KMS-11 (cell line): Measurements from ENCODE around the gene ICAM1.

Source experiments
- H2AFZ ChIP-seq: fragments of 200-600 bp; sonication (generic); 2 replicates; pipeline ENCODE4 v1.6.1; 2016; ENCODE audit warnings: antibody characterized with exemption, mixed run types, low read depth
- H3K27ac ChIP-seq: fragments of 200-600 bp; sonication (generic); 2 replicates; pipeline ENCODE4 v1.6.1; 2016; ENCODE audit warnings: mild to moderate bottlenecking, mixed run types
- H3K27me3 ChIP-seq: fragments of 200-600 bp; sonication (generic); 2 replicates; pipeline ENCODE4 v1.6.1; 2017; ENCODE audit warnings: mild to moderate bottlenecking, low read depth, mixed run types, moderate library complexity; ENCODE audit not compliant: insufficient read depth
- H3K36me3 ChIP-seq: fragments of 200-600 bp; sonication (generic); 2 replicates; pipeline ENCODE4 v1.6.1; 2017; ENCODE audit warnings: mild to moderate bottlenecking, mixed run types; ENCODE audit not compliant: insufficient read depth
- H3K4me1 ChIP-seq: fragments of 200-600 bp; sonication (generic); 2 replicates; pipeline ENCODE4 v1.6.1; 2016; ENCODE audit warnings: mild to moderate bottlenecking, low read depth, mixed run types; ENCODE audit not compliant: poor library complexity, severe bottlenecking
- H3K4me2 ChIP-seq: fragments of 200-600 bp; sonication (generic); 2 replicates; pipeline ENCODE4 v1.7.0; 2016; ENCODE audit warnings: mild to moderate bottlenecking, mixed run types
- H3K4me3 ChIP-seq: fragments of 200-600 bp; sonication (generic); IDR thresholded peaks from 2 replicates; pipeline ENCODE4 v1.6.1; 2017; ENCODE audit warnings: low read depth, low read length, mixed read lengths; ENCODE audit not compliant: insufficient read depth
- H3K79me2 ChIP-seq: fragments of 200-600 bp; sonication (generic); 2 replicates; pipeline ENCODE4 v1.6.1; 2016; ENCODE audit warnings: low read depth, mixed run types; ENCODE audit not compliant: insufficient read depth
- H3K9ac ChIP-seq: fragments of 200-600 bp; sonication (generic); 2 replicates; pipeline ENCODE4 v1.6.1; 2016; ENCODE audit warnings: mild to moderate bottlenecking, mixed run types
- H4K20me1 ChIP-seq: fragments of 200-600 bp; sonication (generic); 2 replicates; pipeline ENCODE4 v1.6.1; 2016; ENCODE audit warnings: mild to moderate bottlenecking, mixed run types; ENCODE audit not compliant: insufficient read depth
- TF ChIP-seq, protein P1 (sequence below): fragments of 200-600 bp; sonication (generic); conservative IDR thresholded peaks from 2 replicates; pipeline ENCODE4 v1.6.1; 2017; ENCODE audit warnings: low read depth, mild to moderate bottlenecking, antibody characterized with exemption, low read length, moderate library complexity, mixed read lengths

The ICAM1 gene

DNA sequence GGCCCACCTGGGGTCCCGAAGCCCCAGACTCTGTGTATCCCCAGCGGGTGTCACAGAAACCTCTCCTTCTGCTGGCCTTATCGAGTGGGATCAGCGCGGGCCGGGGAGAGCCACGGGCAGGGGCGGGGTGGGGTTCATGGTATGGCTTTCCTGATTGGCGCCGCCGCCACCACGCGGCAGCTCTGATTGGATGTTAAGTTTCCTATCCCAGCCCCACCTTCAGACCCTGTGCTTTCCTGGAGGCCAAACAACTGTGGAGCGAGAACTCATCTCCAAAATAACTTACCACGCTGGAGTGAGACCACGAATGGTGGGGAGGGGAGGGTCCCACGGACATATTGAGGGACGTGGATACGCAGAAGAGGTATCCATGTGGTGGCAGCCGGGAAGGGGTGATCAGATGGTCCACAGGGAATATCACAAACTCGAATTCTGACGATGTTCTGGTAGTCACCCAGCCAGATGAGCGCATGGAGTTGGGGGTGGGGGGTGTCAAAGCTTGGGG is 17.8 kb downstream of the ICAM1 start:
- no peaks in the 10 kb centered on the region for H4K20me1 ChIP-seq
- peak overlapping the region; percentile 46; the same call in 1 of the 2 replicates for H3K9ac ChIP-seq
- peaks cover 26% of the 10 kb centered on the region for H3K27me3 ChIP-seq
- H3K27ac ChIP-seq: peak overlapping the region; percentile 42; the same call in 1 of the 2 replicates
- H3K4me2 ChIP-seq: peak overlapping the region; percentile 88
- H3K79me2 ChIP-seq: no peaks in the 10 kb centered on the region
- TF ChIP-seq, protein P1, sequence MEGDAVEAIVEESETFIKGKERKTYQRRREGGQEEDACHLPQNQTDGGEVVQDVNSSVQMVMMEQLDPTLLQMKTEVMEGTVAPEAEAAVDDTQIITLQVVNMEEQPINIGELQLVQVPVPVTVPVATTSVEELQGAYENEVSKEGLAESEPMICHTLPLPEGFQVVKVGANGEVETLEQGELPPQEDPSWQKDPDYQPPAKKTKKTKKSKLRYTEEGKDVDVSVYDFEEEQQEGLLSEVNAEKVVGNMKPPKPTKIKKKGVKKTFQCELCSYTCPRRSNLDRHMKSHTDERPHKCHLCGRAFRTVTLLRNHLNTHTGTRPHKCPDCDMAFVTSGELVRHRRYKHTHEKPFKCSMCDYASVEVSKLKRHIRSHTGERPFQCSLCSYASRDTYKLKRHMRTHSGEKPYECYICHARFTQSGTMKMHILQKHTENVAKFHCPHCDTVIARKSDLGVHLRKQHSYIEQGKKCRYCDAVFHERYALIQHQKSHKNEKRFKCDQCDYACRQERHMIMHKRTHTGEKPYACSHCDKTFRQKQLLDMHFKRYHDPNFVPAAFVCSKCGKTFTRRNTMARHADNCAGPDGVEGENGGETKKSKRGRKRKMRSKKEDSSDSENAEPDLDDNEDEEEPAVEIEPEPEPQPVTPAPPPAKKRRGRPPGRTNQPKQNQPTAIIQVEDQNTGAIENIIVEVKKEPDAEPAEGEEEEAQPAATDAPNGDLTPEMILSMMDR: no peak
- H3K4me3 ChIP-seq: no peak overlapping the region
- no peaks in the 10 kb centered on the region for H3K36me3 ChIP-seq
- H2AFZ ChIP-seq: peak overlapping the region; percentile 99
- H3K4me1 ChIP-seq: peaks cover 25% of the 10 kb centered on the region

DNA sequence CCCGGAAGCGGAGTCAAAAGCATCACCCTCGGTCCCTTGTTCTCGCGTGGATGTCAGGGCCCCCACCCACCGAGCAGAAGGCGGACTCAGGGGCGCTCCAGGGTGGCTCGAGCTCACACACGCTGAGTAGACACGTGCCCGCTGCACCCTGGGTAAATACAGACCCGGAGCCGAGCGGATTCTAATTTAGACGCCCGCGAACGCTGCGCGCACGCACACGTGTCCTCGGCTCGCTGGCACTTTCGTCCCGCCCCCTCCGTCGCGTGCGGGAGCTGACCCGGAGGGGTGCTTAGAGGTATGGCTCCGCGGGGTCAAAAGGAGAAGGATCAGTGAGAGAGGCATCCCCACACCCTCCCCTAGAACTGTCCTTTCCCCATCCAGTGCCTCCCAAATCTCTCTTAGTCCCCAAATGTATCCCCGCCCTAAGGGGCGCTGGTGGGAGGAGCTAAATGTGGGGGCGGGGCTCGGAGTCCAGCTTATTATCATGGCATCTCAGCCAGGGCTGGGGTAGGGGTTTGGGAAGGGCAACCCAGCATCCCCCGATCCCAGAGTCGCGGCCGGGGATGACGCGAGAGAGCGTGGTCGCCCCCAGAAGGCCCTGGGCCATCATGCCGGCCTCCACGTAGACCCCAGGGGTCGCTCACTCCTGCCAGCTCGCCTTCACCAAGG is 18.4 kb downstream of the ICAM1 start:
- peaks cover 26% of the 10 kb centered on the region for H3K27me3 ChIP-seq
- H3K79me2 ChIP-seq: no peaks in the 10 kb centered on the region
- peak overlapping the region; percentile 42; the same call in 1 of the 2 replicates for H3K27ac ChIP-seq

DNA sequence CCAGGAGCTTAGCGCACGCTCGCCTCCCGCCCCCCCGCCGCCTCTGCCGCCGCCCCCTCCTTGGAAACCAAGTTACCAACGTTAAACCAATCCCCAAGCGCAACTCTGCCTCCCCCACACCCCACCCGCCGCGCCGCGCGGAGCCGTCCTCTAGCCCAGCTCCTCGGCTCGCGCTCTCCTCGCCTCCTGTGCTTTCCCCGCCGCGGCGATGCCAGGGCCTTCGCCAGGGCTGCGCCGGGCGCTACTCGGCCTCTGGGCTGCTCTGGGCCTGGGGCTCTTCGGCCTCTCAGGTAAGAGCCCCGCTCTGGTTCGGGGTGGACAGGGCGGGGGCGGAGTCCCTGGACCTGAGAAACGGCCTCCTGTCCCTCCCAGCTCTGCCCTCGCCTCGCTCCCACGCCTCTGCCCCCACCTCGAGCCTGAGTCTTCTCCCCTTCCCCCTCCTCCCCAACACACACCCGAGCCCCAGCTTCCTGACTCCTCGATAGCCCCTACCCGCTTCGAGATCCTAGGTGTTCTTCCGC is 19.0 kb downstream of the ICAM1 start, which contains the start of gene ICAM5:
ICAM5 (plus strand) TSS at position 117 of the 521 bp plus-strand sequence; CDS start at position 209, 92 bp downstream.
- H4K20me1 ChIP-seq: no peaks in the 10 kb centered on the region
- H2AFZ ChIP-seq: peak within 1 kb of the TSS; percentile 99
- no peak within 1 kb of the TSS for H3K4me3 ChIP-seq
- no peaks in the 10 kb centered on the region for H3K79me2 ChIP-seq
- peaks cover 25% of the 10 kb centered on the region for H3K4me1 ChIP-seq
- no peaks in the 10 kb centered on the region for H3K36me3 ChIP-seq
- H3K4me2 ChIP-seq: peak within 1 kb of the TSS; percentile 88
- TF ChIP-seq, protein P1: no peak
- peak within 1 kb of the TSS; percentile 42; the same call in 1 of the 2 replicates for H3K27ac ChIP-seq
- peaks cover 26% of the 10 kb centered on the region for H3K27me3 ChIP-seq
- peak within 1 kb of the TSS; percentile 46; the same call in 1 of the 2 replicates for H3K9ac ChIP-seq

More for the DNA sequence above, 18.4 kb downstream of the ICAM1 start:
- Histone ChIP-seq H3K4me1 (peaks cover 25% of the 10 kb centered on the region), H3K9ac (peak overlapping the region; percentile 46; the same call in 1 of the 2 replicates), H3K4me3 (no peak overlapping the region), H3K36me3 (no peaks in the 10 kb centered on the region), H3K4me2 (peak overlapping the region; percentile 88), H4K20me1 (no peaks in the 10 kb centered on the region), H2AFZ (peak overlapping the region; percentile 99)
- TF ChIP-seq, protein P1: no peak

DNA sequence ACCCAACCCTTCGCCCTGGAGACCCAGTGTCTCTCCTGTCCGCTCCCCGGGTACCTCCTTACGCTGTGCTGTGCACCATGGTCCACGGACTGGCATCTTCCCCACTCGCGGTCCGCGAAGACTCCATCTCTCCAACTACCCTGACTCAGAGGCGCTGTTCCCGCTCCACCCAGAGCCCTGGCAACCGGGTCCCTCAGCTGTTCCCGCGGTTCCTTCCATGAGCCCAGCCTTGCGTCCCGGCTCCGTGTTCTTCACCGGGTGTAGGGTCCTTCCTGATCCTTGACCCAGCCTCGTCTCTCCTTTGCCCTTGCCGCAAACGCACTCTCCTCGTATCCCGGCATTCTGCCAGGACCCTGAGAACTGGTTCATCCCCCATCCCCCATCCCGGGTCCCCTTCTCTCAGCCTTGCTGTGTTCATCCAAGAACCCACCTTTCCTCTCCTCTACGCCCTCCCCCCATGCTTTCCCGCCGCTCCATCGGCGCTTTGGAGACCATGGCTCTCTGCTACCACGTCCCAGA is 19.5 kb downstream of the ICAM1 start:
- H3K4me3 ChIP-seq: no peak overlapping the region
- peaks cover 27% of the 10 kb centered on the region for H3K4me1 ChIP-seq
- H3K36me3 ChIP-seq: no peaks in the 10 kb centered on the region
- H3K79me2 ChIP-seq: no peaks in the 10 kb centered on the region
- H2AFZ ChIP-seq: peak overlapping the region; percentile 99; the same call in 1 of the 2 replicates
- TF ChIP-seq, protein P1: no peak
- H4K20me1 ChIP-seq: no peaks in the 10 kb centered on the region
- no peak overlapping the region for H3K9ac ChIP-seq
- no peak overlapping the region for H3K27ac ChIP-seq
- peaks cover 26% of the 10 kb centered on the region for H3K27me3 ChIP-seq
- H3K4me2 ChIP-seq: peak overlapping the region; percentile 88
